ENCODE data around the gene LMAN1L.

LMAN1L gene

DNA sequence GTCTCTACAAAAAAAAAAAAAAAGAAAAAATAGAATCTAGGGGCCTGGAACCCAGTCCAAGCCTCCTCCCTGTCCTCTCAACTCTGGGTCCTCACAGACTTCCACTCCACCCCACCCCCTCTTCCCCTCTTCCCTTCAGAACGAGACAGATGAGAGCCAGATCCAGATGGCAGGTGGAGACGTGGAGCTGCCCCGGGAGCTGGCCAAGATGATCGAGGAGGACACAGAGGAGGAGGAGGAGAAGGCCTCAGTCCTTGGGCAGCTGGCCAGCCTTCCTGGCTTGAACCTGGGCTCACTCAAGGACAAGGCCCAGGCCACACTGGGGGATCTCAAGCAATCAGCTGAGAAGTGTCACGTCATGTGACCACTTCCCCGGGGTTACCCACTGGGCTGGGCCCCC, 17.4 kb downstream of the LMAN1L start:
- Histone ChIP-seq H3K4me3 (ENCODE audit: low read depth, low read length) (no peak overlapping the region), H3K4me1 (peaks cover 20% of the 10 kb centered on the region), H3K27me3 (no peaks in the 10 kb centered on the region), H3K36me3 (no peaks in the 10 kb centered on the region), H3K9me3 (no peaks in the 10 kb centered on the region)
- no peak for DNase-seq
- no peak for TF ChIP-seq CTCF (IDR thresholded peaks at IDR 0.05; ENCODE audit: low read depth, low read length)

DNA sequence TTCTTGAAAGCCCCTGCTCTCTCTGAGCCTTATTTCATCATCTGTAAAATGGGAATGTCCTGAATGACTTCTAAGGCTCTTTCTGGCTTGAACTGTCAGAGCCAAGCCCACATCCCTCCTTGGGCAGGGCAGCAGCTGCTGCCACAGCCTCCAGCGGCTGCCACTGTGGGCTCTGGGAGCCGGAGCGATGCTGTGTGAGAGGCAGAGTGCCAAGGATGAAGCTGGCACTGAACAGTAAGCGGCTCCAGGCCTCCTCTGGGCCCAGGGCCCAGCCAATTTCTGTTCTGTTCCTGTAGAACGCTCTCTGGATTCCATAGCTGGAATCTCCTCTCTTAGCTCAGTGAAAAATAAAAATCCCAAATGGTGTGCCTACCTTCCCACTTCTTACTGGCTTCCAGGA, 18.2 kb downstream of the LMAN1L start:
- TF ChIP-seq CTCF (IDR thresholded peaks at IDR 0.05; ENCODE audit: low read depth, low read length) = no peak
- Histone ChIP-seq H3K27me3 (no peaks in the 10 kb centered on the region), H3K9me3 (no peaks in the 10 kb centered on the region), H3K4me1 (peaks cover 20% of the 10 kb centered on the region), H3K36me3 (no peaks in the 10 kb centered on the region), H3K4me3 (ENCODE audit: low read depth, low read length) (no peak overlapping the region)
- DNase-seq = no peak

DNA sequence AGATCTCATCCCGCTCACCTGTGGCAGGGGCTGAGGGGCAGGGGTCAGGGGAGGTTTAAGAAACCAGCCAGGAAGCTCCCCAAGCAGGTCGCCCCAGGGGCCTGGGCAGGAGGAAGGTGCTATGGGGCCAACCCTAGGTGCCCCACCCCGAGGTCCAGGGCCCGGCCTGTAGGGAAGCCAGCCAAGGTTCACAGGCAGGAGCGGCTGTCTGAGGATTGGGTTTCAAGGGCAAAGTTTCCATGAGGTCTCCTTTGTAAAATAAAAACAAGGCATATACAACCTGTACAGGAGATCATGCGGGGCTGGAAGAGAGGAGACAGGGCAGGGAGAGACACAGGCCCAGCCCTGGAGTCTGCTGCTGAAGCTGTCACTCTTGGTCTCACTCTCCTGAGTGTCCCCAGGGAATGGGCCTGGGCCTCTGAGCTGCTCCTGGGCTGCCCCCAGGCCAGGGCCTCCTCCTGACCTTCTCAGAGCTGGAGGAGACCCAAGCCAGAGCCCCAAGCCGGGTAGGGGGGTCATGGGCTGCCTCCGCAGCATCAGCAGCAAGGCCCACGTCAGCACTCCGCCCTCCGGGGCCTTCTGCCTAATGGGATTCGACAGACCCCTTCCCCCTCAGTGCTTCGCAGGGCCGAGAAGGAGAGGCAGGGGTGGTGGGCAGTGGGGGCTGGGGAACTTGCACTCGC, 19.3 kb downstream of the LMAN1L start:
- no peak for TF ChIP-seq CTCF (IDR thresholded peaks at IDR 0.05; ENCODE audit: low read depth, low read length)
- peak; percentile 75 for DNase-seq
- no peaks in the 10 kb centered on the region for H3K9me3 ChIP-seq
- H3K36me3 ChIP-seq = no peaks in the 10 kb centered on the region; the same call in 1 of the 2 replicates
- H3K4me3 ChIP-seq (ENCODE audit: low read depth, low read length) = no peak overlapping the region
- no peaks in the 10 kb centered on the region for H3K27me3 ChIP-seq
- H3K4me1 ChIP-seq = peaks cover 20% of the 10 kb centered on the region

GRCh38 chr15:74832826-74833225, 20.2 kb downstream of the LMAN1L start:
- Histone ChIP-seq H3K27me3 (no peaks in the 10 kb centered on the region), H3K36me3 (no peaks in the 10 kb centered on the region; the same call in 1 of the 2 replicates), H3K4me1 (peaks cover 20% of the 10 kb centered on the region), H3K4me3 (ENCODE audit: low read depth, low read length) (no peak overlapping the region), H3K9me3 (no peaks in the 10 kb centered on the region)
- TF ChIP-seq CTCF (IDR thresholded peaks at IDR 0.05; ENCODE audit: low read depth, low read length) = no peak
- no peak for DNase-seq

DNA sequence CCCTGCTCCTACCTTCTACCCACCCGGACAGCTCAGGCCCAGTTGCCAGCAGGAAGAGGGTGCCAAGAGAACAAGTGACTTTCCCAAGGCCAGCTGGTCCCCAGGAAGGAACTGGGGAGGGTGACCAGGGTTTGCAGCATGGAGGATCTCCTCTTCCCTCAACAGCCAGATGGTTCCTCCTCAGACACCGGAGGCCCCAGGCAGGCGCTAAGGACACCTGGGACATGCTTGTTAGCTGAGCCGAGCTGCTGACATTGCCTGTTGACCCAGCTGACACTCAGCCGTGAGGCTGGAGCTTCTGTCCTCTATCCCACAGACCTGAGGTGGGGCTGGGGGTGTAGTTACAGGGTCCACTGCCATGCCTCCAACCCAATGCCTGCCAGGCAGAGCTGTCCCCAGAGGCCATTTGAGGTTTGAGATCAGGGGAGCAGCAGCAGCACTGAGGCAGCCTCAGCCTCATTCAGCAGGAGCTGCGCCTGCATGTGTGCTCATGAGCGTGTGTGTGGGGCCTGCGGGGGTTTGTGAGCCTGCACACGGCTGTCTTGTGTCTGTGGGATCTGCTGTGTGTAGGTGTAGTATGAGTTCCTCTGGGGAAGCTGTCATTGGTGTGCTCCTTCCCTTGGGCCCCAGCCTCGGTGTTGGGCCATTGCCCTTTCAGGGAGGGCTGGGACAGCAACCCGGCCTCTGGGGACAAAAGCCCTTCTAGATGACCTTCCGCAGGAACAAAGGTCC, 20.9 kb downstream of the LMAN1L start:
- Histone ChIP-seq H3K4me3 (ENCODE audit: low read depth, low read length) (no peak overlapping the region), H3K36me3 (no peaks in the 10 kb centered on the region; the same call in 1 of the 2 replicates), H3K4me1 (peaks cover 20% of the 10 kb centered on the region), H3K9me3 (no peaks in the 10 kb centered on the region), H3K27me3 (no peaks in the 10 kb centered on the region)
- no peak for TF ChIP-seq CTCF (IDR thresholded peaks at IDR 0.05; ENCODE audit: low read depth, low read length)
- DNase-seq = peak; percentile 12

DNA sequence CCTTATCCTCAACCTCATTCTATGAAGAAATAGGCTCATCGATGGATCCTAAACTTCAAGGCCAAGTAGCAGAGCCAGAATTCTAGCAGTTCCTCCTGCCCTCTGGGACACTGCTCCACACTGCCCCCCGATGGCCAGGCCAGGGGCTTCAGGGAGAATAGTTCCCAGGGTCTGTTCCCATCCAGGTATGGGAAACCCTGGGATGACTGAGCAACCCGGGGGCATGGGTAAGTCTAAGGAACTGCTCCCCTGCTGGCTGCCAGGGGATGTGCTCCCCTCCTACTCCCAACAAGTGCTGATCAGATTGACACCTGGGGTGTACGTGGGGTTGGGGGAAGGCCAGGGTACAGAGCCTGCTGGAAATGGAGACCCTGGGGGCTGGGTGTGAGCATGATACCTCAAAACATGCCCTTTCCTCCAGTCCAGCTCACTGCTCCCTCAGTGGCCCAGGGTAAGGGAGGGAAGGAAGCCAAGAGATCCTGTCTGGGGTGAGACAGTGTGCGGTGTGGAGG, 22.7 kb downstream of the LMAN1L start:
- no peaks in the 10 kb centered on the region; the same call in none of the 2 replicates for H3K36me3 ChIP-seq
- no peaks in the 10 kb centered on the region for H3K9me3 ChIP-seq
- peak; percentile 86 for DNase-seq
- H3K4me1 ChIP-seq = peaks cover 20% of the 10 kb centered on the region
- TF ChIP-seq CTCF (IDR thresholded peaks at IDR 0.05; ENCODE audit: low read depth, low read length) = peak; percentile 98
- H3K27me3 ChIP-seq = no peaks in the 10 kb centered on the region
- no peak overlapping the region for H3K4me3 ChIP-seq (ENCODE audit: low read depth, low read length)
